Measurements from ENCODE around the gene FGFRL1.
A peak's percentile ranks its signal among the peaks of the same experiment; 100 is the strongest.

Gene FGFRL1

DNA sequence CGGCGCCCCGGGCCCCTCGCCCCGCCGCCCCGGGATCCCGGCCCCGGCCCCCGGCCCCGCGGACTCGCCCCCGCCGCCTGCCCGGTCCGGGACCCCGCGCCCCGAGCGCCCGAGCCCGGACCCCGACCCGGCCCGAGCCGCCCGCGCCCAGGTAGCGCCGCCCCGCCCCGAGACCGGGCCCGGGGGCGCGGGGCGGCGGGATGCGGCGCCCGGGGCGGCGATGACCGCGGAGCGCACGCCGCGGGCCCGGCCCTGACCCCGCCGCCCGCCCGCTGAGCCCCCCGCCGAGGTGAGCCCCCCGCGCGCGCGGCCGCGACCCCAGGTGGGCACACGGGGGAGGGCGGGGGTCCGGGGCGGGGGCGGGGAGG, 224 bp downstream of the FGFRL1 start:
- peaks cover 6% of the 10 kb centered on the region for H3K27me3 ChIP-seq (ENCODE audit: insufficient read depth, low read depth, severe bottlenecking)
- no peak overlapping the region for H3K4me3 ChIP-seq (ENCODE audit: low read depth, low read length)
- DNase-seq, result no peak
- no peaks in the 10 kb centered on the region for H3K9me3 ChIP-seq (ENCODE audit: severe bottlenecking)
- H3K36me3 ChIP-seq, result peaks cover 28% of the 10 kb centered on the region
- H3K27ac ChIP-seq, result no peak overlapping the region
- TF ChIP-seq, protein P1, sequence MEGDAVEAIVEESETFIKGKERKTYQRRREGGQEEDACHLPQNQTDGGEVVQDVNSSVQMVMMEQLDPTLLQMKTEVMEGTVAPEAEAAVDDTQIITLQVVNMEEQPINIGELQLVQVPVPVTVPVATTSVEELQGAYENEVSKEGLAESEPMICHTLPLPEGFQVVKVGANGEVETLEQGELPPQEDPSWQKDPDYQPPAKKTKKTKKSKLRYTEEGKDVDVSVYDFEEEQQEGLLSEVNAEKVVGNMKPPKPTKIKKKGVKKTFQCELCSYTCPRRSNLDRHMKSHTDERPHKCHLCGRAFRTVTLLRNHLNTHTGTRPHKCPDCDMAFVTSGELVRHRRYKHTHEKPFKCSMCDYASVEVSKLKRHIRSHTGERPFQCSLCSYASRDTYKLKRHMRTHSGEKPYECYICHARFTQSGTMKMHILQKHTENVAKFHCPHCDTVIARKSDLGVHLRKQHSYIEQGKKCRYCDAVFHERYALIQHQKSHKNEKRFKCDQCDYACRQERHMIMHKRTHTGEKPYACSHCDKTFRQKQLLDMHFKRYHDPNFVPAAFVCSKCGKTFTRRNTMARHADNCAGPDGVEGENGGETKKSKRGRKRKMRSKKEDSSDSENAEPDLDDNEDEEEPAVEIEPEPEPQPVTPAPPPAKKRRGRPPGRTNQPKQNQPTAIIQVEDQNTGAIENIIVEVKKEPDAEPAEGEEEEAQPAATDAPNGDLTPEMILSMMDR (IDR thresholded peaks at IDR 0.05; ENCODE audit: low read depth, low read length), result no peak

DNA sequence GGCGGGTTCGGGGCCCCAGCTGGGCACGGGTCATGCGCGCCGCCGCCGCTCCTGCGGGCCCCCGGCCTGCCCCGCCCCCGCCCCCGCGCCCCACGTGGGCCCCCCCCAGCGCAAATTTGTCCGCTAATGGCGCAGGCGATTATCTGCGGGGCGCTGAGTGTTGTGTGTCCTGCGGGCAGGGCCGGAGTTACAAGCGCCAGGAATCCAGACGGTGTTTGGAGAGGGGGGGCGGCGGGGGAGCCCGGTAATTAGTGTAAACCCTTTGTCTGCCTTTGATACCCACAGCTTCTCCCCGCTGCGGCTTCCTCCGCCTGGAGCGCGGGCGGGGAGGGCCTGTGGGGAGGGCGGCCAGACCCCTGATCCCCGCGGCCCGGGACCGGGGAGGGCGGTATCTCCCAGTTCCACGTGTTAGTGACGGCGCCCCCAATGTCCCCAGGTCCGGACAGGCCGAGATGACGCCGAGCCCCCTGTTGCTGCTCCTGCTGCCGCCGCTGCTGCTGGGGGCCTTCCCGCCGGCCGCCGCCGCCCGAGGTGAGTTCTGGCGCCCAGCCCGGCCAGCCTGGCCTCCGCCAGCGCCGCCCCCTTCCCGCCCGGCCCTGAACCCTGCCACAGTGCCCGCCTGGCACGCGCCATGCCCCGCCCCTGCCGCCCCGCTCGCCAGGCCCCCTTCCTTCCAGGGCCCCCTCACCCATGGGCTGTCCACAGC, 761 bp downstream of the FGFRL1 start:
- peak; percentile 84 for DNase-seq
- Histone ChIP-seq H3K4me3 (ENCODE audit: low read depth, low read length) (peak overlapping the region; percentile 62), H3K9me3 (ENCODE audit: severe bottlenecking) (no peaks in the 10 kb centered on the region), H3K27me3 (ENCODE audit: insufficient read depth, low read depth, severe bottlenecking) (peaks cover 6% of the 10 kb centered on the region), H3K36me3 (peaks cover 28% of the 10 kb centered on the region), H3K27ac (peak overlapping the region; percentile 75)
- TF ChIP-seq, protein P1 (IDR thresholded peaks at IDR 0.05; ENCODE audit: low read depth, low read length), result no peak

DNA sequence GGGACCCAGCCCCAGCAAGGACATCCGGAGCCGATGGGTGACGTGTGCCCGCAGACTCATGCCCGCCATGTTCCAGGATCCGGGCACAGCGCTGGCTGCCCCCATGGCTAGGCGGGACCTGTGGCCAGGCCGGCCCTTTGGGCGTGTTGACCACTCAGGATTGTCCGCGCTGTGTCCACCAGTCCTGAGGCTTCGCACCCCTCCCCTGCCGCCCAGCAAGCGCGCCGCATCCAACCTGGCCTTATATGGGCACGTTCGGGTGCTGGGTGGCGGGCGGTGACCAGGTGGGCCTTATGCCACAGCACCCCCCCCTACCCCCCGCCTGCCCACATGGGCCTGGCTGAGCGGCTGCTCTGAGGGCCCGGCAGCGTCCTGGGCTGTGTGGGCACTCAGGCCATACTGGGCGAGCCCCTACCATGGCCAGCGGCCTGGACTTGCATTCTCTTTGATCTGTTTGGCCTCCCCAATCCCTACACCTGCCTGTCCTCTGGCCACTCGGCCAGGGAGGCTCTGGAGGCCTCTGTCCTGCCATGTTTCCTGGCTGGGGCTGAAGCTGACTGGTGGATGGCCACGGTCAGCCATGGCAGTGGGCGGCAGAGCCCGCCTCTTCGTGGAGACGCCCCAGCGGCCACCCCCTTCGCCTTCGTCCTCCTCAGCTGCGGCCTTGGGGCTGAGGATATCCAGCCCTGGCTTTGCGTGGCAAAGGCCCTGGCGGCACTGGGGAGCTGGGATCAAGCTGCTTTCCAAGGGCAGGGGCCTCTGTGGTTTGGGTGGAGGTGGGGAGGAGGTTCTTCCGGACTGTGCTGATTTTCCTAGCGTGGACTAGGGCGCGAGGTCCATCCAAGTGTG, 2.0 kb downstream of the FGFRL1 start:
- Histone ChIP-seq H3K9me3 (ENCODE audit: severe bottlenecking) (no peaks in the 10 kb centered on the region), H3K4me3 (ENCODE audit: low read depth, low read length) (no peak overlapping the region), H3K27me3 (ENCODE audit: insufficient read depth, low read depth, severe bottlenecking) (peaks cover 6% of the 10 kb centered on the region), H3K36me3 (peaks cover 28% of the 10 kb centered on the region), H3K27ac (no peak overlapping the region)
- no peak for DNase-seq
- TF ChIP-seq, protein P1 (IDR thresholded peaks at IDR 0.05; ENCODE audit: low read depth, low read length), result no peak

DNA sequence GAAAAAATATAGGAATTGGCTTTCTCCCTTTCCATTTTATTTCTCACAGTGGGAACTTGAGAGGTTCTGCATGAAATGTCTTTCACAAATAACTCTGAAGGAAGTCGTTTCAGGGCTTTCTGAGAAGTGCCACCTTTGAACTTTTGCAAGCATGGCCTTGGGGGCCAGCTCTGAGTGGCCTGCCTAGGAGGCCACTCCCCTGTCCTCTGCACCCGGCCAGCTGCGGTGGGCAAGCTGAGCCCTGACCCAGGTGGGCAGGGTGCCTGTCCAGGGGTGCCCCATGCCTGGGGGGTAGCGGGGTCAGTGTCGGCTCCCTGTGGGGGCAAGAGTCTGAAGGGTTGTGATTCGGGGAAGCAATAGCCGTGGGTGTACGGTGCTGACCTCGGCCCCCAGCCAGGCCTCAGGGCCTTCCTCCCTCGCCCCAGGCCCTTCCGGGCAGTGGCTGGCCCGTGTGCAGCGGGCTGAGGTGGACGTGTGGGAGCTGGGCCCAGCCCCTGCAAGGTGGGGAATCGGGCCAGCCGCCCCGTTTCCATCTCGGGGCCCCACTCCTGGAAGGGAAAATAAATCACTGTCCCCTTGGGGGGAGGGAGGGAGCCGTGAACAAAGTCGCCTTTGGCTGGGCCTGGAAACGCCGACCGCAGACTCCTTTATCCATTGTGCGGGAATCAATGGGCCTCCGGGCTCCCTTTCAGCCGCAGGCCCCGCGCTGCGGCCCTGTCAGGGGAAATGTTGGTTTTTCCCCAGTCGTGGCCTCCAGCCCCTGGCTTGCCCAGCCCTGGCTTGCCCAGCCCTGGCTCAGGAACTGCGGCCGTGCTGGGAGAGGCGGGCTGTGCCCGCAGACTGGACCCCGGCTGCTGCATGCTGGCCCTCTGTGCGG, 3.1 kb downstream of the FGFRL1 start:
- TF ChIP-seq, protein P1 (IDR thresholded peaks at IDR 0.05; ENCODE audit: low read depth, low read length), result no peak
- Histone ChIP-seq H3K9me3 (ENCODE audit: severe bottlenecking) (no peaks in the 10 kb centered on the region), H3K36me3 (peaks cover 28% of the 10 kb centered on the region), H3K4me3 (ENCODE audit: low read depth, low read length) (no peak overlapping the region), H3K27ac (no peak overlapping the region), H3K27me3 (ENCODE audit: insufficient read depth, low read depth, severe bottlenecking) (peaks cover 6% of the 10 kb centered on the region)
- DNase-seq, result no peak

DNA sequence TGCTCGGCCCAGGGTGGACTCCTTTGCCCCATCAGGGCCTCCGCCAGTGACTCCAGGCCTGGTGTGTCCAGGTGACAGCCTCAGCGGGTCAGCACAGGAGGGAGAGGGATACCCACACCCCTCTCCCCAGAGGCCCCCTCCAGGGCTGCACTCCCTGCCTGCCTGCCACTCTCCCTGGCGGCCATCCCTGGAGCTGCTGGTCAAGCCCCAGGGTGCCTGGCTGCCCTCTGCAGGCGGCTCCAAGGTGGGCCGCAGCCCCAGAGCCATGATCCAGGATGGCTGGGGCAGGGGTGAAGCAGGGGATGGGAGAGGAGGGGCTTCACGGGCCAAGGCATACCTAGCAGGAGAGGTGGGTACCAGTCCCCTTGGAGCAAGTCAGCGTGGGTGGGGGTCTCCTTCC, 3.8 kb downstream of the FGFRL1 start:
- Histone ChIP-seq H3K36me3 (peaks cover 28% of the 10 kb centered on the region), H3K4me3 (ENCODE audit: low read depth, low read length) (no peak overlapping the region), H3K27ac (no peak overlapping the region), H3K27me3 (ENCODE audit: insufficient read depth, low read depth, severe bottlenecking) (peaks cover 5% of the 10 kb centered on the region), H3K9me3 (ENCODE audit: severe bottlenecking) (no peaks in the 10 kb centered on the region)
- no peak for DNase-seq
- TF ChIP-seq, protein P1 (IDR thresholded peaks at IDR 0.05; ENCODE audit: low read depth, low read length), result no peak
